Colonic mucosa (tissue), 4 donors: ENCODE measurements around the gene CFAP221. TPM values are rescaled to one million over a fixed set of nuclear protein-coding genes. Genes with fewer than 3 reads are reported as not detected.

Experiments used
- DNase-seq: peaks from one replicate; pipeline ENCODE4 v3.0.0-alpha.2; 2020
- H3K27ac ChIP-seq: fragments of 200-600 bp; one replicate; pipeline ENCODE4 v1.8.0; 2021
- H3K27me3 ChIP-seq: fragments of 200-600 bp; one replicate; pipeline ENCODE4 v1.8.0; 2021
- H3K36me3 ChIP-seq: fragments of 200-600 bp; one replicate; pipeline ENCODE4 v1.8.0; 2021
- H3K4me1 ChIP-seq: fragments of 200-600 bp; one replicate; pipeline ENCODE4 v1.8.0; 2021; ENCODE audit warnings: mild to moderate bottlenecking
- H3K4me3 ChIP-seq: fragments of 200-600 bp; one replicate; pipeline ENCODE4 v1.8.0; 2021
- H3K9ac ChIP-seq, 2 donors: one replicate each; pipeline ENCODE4 v1.7.0; 2013; ENCODE audit warnings: control low read depth in 2 of 2, low read depth in 2 of 2, low read length in 2 of 2
- H3K9me3 ChIP-seq: fragments of 200-600 bp; one replicate; pipeline ENCODE4 v1.8.0; 2021
- intact Hi-C: fragments of 100-400 bp; cut with DNase I; formaldehyde crosslinking; loops from one replicate; pipeline ENCODE4 v1.14.1; 2022
- total RNA-seq, 2 donors: library from RNA; stranded (reverse); fragmentation: NEBNext Ultra II Directional in 1 of 2; extraction: Animal tissue kit (Norgen Biotek cat#: 25700) in 1 of 2; gene quantifications; one replicate each; pipeline ENCODE4 v1.2.1, GENCODE V29; 2021
- TF ChIP-seq, protein P1 (sequence below): fragments of 200-600 bp; IDR thresholded peaks from one replicate; pipeline ENCODE4 v1.8.0; 2022; ENCODE audit warnings: antibody characterized with exemption, mild to moderate bottlenecking
- donor health status: healthy.
- donor health status: DM: no; HTN: no; CAD: no.
- donor health status: DM: no; HTN: no; CAD: no.

The CFAP221 gene
- total RNA-seq, 2 donors from 2014 or later: not detected

- H3K9ac ChIP-seq: no peak overlapping the region
- no peak overlapping the region for H3K27ac ChIP-seq
- no peaks in the 10 kb centered on the region for H3K4me1 ChIP-seq
- no peaks in the 10 kb centered on the region for H3K36me3 ChIP-seq
- TF ChIP-seq, protein P1, sequence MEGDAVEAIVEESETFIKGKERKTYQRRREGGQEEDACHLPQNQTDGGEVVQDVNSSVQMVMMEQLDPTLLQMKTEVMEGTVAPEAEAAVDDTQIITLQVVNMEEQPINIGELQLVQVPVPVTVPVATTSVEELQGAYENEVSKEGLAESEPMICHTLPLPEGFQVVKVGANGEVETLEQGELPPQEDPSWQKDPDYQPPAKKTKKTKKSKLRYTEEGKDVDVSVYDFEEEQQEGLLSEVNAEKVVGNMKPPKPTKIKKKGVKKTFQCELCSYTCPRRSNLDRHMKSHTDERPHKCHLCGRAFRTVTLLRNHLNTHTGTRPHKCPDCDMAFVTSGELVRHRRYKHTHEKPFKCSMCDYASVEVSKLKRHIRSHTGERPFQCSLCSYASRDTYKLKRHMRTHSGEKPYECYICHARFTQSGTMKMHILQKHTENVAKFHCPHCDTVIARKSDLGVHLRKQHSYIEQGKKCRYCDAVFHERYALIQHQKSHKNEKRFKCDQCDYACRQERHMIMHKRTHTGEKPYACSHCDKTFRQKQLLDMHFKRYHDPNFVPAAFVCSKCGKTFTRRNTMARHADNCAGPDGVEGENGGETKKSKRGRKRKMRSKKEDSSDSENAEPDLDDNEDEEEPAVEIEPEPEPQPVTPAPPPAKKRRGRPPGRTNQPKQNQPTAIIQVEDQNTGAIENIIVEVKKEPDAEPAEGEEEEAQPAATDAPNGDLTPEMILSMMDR: no peak
- H3K27me3 ChIP-seq: no peaks in the 10 kb centered on the region
- DNase-seq: no peak
- no peaks in the 10 kb centered on the region for H3K9me3 ChIP-seq
- no peak overlapping the region for H3K4me3 ChIP-seq
- intact Hi-C loops: no loop called here
Measured at GRCh38 chr2:119629323-119629825, 85.1 kb downstream of the CFAP221 start.

DNA sequence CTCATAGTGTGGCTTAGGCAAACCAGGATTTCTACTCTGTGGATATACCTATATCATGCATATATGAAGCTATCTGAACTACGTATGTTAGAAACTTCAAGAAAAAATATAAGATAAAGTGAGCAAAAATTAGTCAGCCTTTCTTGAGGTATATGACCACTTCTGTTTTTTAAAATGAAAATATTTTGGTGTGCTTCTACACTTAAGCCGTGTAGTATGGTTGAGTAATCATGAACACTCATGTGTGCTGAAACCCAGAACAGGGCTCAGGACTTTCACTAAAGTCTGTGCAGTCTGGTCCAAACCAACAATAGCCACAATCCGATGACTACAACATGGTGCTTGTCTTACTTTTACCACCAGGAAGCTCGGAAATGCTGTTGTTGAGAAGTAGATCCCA lies 85.9 kb downstream of the CFAP221 start:
- no peak overlapping the region for H3K9ac ChIP-seq
- no peak overlapping the region for H3K4me3 ChIP-seq
- H3K4me1 ChIP-seq: no peaks in the 10 kb centered on the region
- no peaks in the 10 kb centered on the region for H3K36me3 ChIP-seq
- intact Hi-C loops: no loop called here
- H3K9me3 ChIP-seq: no peaks in the 10 kb centered on the region
- no peak overlapping the region for H3K27ac ChIP-seq
- no peaks in the 10 kb centered on the region for H3K27me3 ChIP-seq
- no peak for DNase-seq
- TF ChIP-seq, protein P1: no peak

GRCh38 chr2:119637371-119637770 lies 93.1 kb downstream of the CFAP221 start:
- Histone ChIP-seq H3K9ac (no peak overlapping the region), H3K4me1 (no peaks in the 10 kb centered on the region), H3K4me3 (no peak overlapping the region), H3K27me3 (no peaks in the 10 kb centered on the region), H3K36me3 (no peaks in the 10 kb centered on the region), H3K9me3 (no peaks in the 10 kb centered on the region), H3K27ac (no peak overlapping the region)
- intact Hi-C loops: no loop called here
- no peak for DNase-seq
- TF ChIP-seq, protein P1: no peak

DNA sequence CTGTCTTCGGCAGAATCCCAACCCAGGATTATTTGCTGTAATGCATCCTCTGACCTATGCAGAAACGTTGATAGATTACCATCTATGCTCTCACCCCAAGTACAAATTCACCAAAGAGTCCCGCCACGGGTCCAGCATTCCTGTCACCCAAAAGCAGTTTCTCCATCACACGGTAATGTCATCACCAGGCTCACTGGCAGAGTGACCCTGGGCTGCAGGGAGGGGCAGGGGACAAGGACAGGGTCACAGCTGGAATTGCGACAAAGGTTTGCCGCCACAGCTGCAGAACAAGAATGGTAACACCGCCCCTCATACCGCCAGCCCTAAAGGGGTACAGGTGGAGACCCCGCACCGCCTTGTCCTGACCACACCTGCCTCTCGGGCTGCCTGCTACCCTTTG lies 94.0 kb downstream of the CFAP221 start:
- H3K36me3 ChIP-seq: no peaks in the 10 kb centered on the region
- no peaks in the 10 kb centered on the region for H3K4me1 ChIP-seq
- TF ChIP-seq, protein P1: no peak
- no peaks in the 10 kb centered on the region for H3K27me3 ChIP-seq
- no peak overlapping the region for H3K9ac ChIP-seq
- H3K27ac ChIP-seq: no peak overlapping the region
- H3K9me3 ChIP-seq: no peaks in the 10 kb centered on the region
- intact Hi-C loops: no loop called here
- no peak overlapping the region for H3K4me3 ChIP-seq
- DNase-seq: no peak

DNA sequence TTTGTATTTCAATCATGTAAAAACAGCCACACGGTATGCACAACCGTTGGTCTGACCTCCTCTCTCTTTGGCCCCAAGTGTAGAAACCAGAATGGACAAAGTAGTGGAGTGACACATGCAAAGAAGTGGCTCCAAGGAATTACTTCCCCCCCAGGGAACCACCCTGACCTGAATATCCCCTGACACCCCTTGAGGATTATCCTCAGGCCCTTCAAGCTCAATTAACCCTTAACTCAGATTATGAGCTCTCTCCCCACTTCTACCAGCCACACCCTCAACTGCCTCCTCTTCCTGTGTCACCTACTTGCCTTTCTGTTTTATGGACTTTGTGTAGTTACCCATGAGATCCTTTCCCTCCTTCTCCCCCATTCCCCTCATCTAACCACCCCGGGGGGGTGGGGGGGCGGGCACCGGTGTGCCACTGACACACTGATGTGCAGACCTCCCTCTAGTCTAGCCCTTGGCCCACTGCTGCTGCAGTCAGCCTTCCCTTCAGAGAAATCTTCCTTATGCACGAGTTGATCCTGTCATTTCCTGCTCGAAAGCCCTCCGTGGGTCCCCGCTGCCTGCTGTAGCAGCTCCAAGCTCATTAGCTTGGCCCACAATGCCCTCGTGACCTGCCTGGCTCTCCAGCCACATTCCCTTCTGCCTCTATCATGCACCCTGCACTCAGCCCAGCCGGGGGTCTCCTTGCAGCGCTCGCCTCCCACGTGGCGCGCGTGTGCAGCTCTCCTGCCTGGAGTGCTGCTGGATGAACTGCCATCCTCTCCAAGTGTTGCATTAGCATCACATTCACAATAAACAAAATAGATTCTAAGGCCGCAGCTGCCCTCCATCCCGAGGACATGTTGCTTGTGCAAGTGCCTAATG lies 94.7 kb downstream of the CFAP221 start:
- Histone ChIP-seq H3K36me3 (no peaks in the 10 kb centered on the region), H3K4me1 (no peaks in the 10 kb centered on the region), H3K27ac (no peak overlapping the region), H3K9ac (no peak overlapping the region), H3K9me3 (no peaks in the 10 kb centered on the region), H3K27me3 (no peaks in the 10 kb centered on the region), H3K4me3 (no peak overlapping the region)
- intact Hi-C loops: no loop called here
- TF ChIP-seq, protein P1: no peak
- DNase-seq: no peak
